Measurements from ENCODE around the gene SMPD3. TPM values are rescaled to one million over a fixed set of nuclear protein-coding genes. Genes with fewer than 3 reads are reported as not detected.

SMPD3 gene
- total and polyA plus RNA-seq, 2 of the 8 experiments (the other 6 are each of a cell fraction or from before 2014, with no cell fraction given): 0.39 to 1.3 TPM

- no peak for TF ChIP-seq KDM1A (IDR thresholded peaks at IDR 0.05; ENCODE audit: borderline replicate concordance, low read length)
- no peak for TF ChIP-seq TAF1 (IDR thresholded peaks at IDR 0.05; ENCODE audit: low read depth, low read length)
- TF ChIP-seq SUZ12 (IDR thresholded peaks at IDR 0.05; ENCODE audit: low read length): no peak
Measured at GRCh38 chr16:68492543-68493411, 44.5 kb upstream of the SMPD3 start (continued).
